Upper lobe of right lung (tissue), 1 donor: ENCODE results near the gene AP1M1. TPM values are rescaled to one million over a fixed set of nuclear protein-coding genes. Genes with fewer than 3 reads are reported as not detected.
A peak's percentile ranks its signal among the peaks of the same experiment; 100 is the strongest.

ENCODE experiments used
- ATAC-seq: fragments of 200-7000 bp; cut with Tn5 transposase; one replicate; pipeline ENCODE4 v1.9.1; 2020; ENCODE audit warnings: mild to moderate bottlenecking, moderate library complexity
- DNase-seq: peaks from one replicate; pipeline ENCODE4 v3.0.0-alpha.2; 2020
- H3K27ac ChIP-seq: fragments of 200-600 bp; one replicate; pipeline ENCODE4 v1.8.0; 2022
- H3K27me3 ChIP-seq: fragments of 200-600 bp; one replicate; pipeline ENCODE4 v1.8.0; 2022; ENCODE audit warnings: mild to moderate bottlenecking
- H3K36me3 ChIP-seq: fragments of 200-600 bp; one replicate; pipeline ENCODE4 v1.8.0; 2022
- H3K4me1 ChIP-seq: fragments of 200-600 bp; one replicate; pipeline ENCODE4 v1.8.0; 2022
- H3K4me3 ChIP-seq: fragments of 200-600 bp; one replicate; pipeline ENCODE4 v1.8.0; 2022; ENCODE audit warnings: mild to moderate bottlenecking
- H3K9me3 ChIP-seq: fragments of 200-600 bp; one replicate; pipeline ENCODE4 v1.8.0; 2022
- intact Hi-C: fragments of 100-400 bp; cut with DNase I; formaldehyde crosslinking; loops from one replicate; pipeline ENCODE4 v1.11.0; 2022
- total RNA-seq: library from RNA; stranded (reverse); fragmentation: NEBNext Ultra II Directional; extraction: Animal tissue kit (Norgen Biotek cat#: 25700); gene quantifications from one replicate; pipeline ENCODE4 v1.2.1, GENCODE V29; 2021
- TF ChIP-seq, protein P1 (sequence below): fragments of 200-600 bp; IDR thresholded peaks from one replicate; pipeline ENCODE4 v1.8.0; 2022; ENCODE audit warnings: antibody characterized with exemption
- donor health status: DM: no; HTN: yes; CAD: no; lungs with severe emphysema.

Gene AP1M1
- total RNA-seq, 1 donor from 2014 or later = 72.1 TPM

DNA sequence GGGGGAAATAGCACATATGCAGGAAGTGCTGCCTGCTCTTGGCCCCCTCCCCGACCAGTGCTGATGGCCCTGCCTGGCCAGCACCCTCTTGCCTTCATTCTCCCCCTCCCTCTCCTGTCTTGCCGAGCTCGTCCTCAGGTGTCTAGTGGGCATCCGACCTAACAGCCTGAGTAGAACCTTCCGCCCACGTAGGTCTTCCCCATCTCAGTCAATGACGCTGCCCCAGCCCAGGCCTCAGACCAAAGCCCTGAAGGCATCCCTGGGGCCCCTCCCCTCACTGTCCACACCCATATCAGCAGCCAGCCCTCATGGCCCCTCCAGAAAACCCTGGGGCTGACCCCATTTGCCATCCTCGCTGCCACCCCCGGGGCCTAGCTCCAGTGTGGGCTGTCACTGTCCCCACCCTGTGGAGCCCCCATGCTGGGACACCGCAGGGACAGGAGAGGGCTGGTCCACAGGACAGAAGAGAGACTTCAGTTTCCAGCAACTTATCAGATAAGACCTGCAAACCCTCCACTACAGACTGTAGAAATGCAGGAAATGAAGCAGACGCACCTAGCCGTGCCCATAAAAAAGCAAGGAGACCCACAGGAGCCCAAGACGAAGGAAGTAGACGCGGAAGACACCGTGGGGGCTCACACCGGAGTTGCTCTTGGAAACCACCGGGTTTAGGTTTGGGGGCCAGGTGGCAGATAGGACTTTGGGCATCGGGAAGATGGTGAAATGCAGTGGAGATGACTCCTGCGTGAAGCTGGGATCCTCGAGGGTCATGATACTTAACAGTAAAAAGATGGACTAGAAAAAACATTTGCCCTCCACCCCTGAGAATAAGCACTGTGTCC, 38.3 kb downstream of the AP1M1 start:
- ATAC-seq = no peak
- H3K4me3 ChIP-seq = no peak overlapping the region
- intact Hi-C loops = no loop called here
- TF ChIP-seq, protein P1, sequence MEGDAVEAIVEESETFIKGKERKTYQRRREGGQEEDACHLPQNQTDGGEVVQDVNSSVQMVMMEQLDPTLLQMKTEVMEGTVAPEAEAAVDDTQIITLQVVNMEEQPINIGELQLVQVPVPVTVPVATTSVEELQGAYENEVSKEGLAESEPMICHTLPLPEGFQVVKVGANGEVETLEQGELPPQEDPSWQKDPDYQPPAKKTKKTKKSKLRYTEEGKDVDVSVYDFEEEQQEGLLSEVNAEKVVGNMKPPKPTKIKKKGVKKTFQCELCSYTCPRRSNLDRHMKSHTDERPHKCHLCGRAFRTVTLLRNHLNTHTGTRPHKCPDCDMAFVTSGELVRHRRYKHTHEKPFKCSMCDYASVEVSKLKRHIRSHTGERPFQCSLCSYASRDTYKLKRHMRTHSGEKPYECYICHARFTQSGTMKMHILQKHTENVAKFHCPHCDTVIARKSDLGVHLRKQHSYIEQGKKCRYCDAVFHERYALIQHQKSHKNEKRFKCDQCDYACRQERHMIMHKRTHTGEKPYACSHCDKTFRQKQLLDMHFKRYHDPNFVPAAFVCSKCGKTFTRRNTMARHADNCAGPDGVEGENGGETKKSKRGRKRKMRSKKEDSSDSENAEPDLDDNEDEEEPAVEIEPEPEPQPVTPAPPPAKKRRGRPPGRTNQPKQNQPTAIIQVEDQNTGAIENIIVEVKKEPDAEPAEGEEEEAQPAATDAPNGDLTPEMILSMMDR = no peak
- peak; percentile 59 for DNase-seq
- no peak overlapping the region for H3K27ac ChIP-seq
- no peaks in the 10 kb centered on the region for H3K27me3 ChIP-seq
- no peaks in the 10 kb centered on the region for H3K9me3 ChIP-seq
- H3K4me1 ChIP-seq = no peaks in the 10 kb centered on the region
- peaks cover 44% of the 10 kb centered on the region for H3K36me3 ChIP-seq

DNA sequence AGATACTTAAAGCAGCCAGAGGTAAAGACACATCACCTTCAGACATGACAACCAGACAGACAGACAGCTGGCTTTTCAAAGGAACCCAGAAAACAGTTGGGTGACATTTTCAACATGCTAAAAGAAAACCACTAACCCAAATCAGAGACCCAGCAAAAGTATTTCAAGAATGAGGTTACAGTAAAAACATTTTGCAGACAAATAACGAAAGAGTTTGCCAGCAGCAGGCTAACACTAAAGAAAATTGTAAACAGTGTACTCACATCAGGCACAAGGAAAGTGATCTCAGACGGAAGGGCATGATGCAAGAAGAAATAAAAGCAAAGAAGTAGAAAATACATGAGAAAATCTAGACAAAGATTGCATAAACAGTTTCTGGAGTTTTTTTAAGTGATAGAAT, 46.4 kb downstream of the AP1M1 start:
- intact Hi-C loops = no loop called here
- no peak overlapping the region for H3K27ac ChIP-seq
- H3K4me3 ChIP-seq = no peak overlapping the region
- H3K27me3 ChIP-seq = no peaks in the 10 kb centered on the region
- TF ChIP-seq, protein P1 = no peak
- ATAC-seq = no peak
- DNase-seq = no peak
- no peaks in the 10 kb centered on the region for H3K36me3 ChIP-seq
- peaks cover 10% of the 10 kb centered on the region for H3K4me1 ChIP-seq
- no peaks in the 10 kb centered on the region for H3K9me3 ChIP-seq

GRCh38 chr19:16247353-16248182, 49.9 kb downstream of the AP1M1 start:
- Histone ChIP-seq H3K27ac (no peak overlapping the region), H3K9me3 (no peaks in the 10 kb centered on the region), H3K27me3 (no peaks in the 10 kb centered on the region), H3K4me1 (peaks cover 12% of the 10 kb centered on the region), H3K4me3 (no peak overlapping the region), H3K36me3 (no peaks in the 10 kb centered on the region)
- DNase-seq (peak; percentile 93), ATAC-seq (peak; percentile 99)
- intact Hi-C loops = loop anchor here (2.0 kb wide), 1 partner anchor 135 kb away; no protein-coding TSS in a partner anchor
- TF ChIP-seq, protein P1 = peak; percentile 95

GRCh38 chr19:16248380-16249023, 50.8 kb downstream of the AP1M1 start:
- Histone ChIP-seq H3K27me3 (no peaks in the 10 kb centered on the region), H3K4me3 (no peak overlapping the region), H3K9me3 (no peaks in the 10 kb centered on the region), H3K27ac (no peak overlapping the region), H3K36me3 (no peaks in the 10 kb centered on the region), H3K4me1 (peaks cover 17% of the 10 kb centered on the region)
- TF ChIP-seq, protein P1 = no peak
- DNase-seq (no peak), ATAC-seq (no peak)
- intact Hi-C loops = loop anchor here (2.0 kb wide), 1 partner anchor 134 kb away; no protein-coding TSS in a partner anchor

GRCh38 chr19:16249826-16250404, 52.2 kb downstream of the AP1M1 start:
- Histone ChIP-seq H3K36me3 (no peaks in the 10 kb centered on the region), H3K27ac (no peak overlapping the region), H3K4me1 (peaks cover 19% of the 10 kb centered on the region), H3K27me3 (no peaks in the 10 kb centered on the region), H3K4me3 (no peak overlapping the region), H3K9me3 (no peaks in the 10 kb centered on the region)
- DNase-seq = no peak
- ATAC-seq = no peak
- TF ChIP-seq, protein P1 = no peak
- intact Hi-C loops = loop anchor here (2.0 kb wide), 1 partner anchor 133 kb away; no protein-coding TSS in a partner anchor
